CD4-positive, alpha-beta memory T cell (primary cell): ENCODE results near the gene UST. TPM values are rescaled to one million over a fixed set of nuclear protein-coding genes. Genes with fewer than 3 reads are reported as not detected.

ENCODE experiments used
- CTCF ChIA-PET: fragments of 350-600 bp; sonication (Branson Sonifier 250); formaldehyde crosslinking; loops from one replicate; lab custom pipeline; 2021; ENCODE audit warnings: inconsistent platforms; ENCODE audit not compliant: partially characterized antibody; lab: Charles Lee
- POLR2A ChIA-PET: fragments of 350-600 bp; sonication (Branson Sonifier 250); formaldehyde crosslinking; loops from one replicate; lab custom pipeline; 2021; ENCODE audit not compliant: partially characterized antibody; lab: Charles Lee
- DNase-seq, 5 donors: peaks; one replicate each; pipeline versions ENCODE4 v3.0.0 to v3.0.0-alpha.2; 2020 to 2022; ENCODE audit warnings: mixed read lengths in 1 of 5
- H3K27ac ChIP-seq: one replicate; pipeline ENCODE4 v1.7.0; 2013; ENCODE audit warnings: low read depth, low read length
- H3K27me3 ChIP-seq: 2 replicates; pipeline ENCODE4 v1.7.0; 2013; ENCODE audit warnings: mild to moderate bottlenecking, low read length, moderate library complexity; ENCODE audit not compliant: insufficient read depth
- H3K36me3 ChIP-seq: 2 replicates; pipeline ENCODE4 v1.7.0; 2013; ENCODE audit warnings: mild to moderate bottlenecking, low read length, moderate library complexity; ENCODE audit not compliant: insufficient read depth
- H3K4me1 ChIP-seq: 2 replicates; pipeline ENCODE4 v1.7.0; 2013; ENCODE audit warnings: mild to moderate bottlenecking, low read length, moderate library complexity; ENCODE audit not compliant: insufficient read depth
- H3K4me3 ChIP-seq, 2 donors: one replicate each; pipeline ENCODE4 v1.7.0; 2013; ENCODE audit warnings: low read length in 2 of 2, mild to moderate bottlenecking in 1 of 2
- H3K9me3 ChIP-seq, 2 donors: one replicate each; pipeline ENCODE4 v1.7.0; 2013; ENCODE audit warnings: low read length in 2 of 2, control low read depth in 1 of 2; ENCODE audit not compliant: control insufficient read depth in 1 of 2
- H3K27ac Mint-ChIP-seq, 7 donors: one replicate each; pipeline ENCODE4 v1.8.0; 2020 to 2021; ENCODE audit warnings: mixed read lengths in 7 of 7, mild to moderate bottlenecking in 6 of 7, inconsistent platforms in 3 of 7, moderate library complexity in 3 of 7
- H3K27me3 Mint-ChIP-seq, 2 donors: one replicate each; pipeline ENCODE4 v1.8.0; 2020 to 2021; ENCODE audit warnings: mixed read lengths in 2 of 2
- H3K36me3 Mint-ChIP-seq, 2 donors: one replicate each; pipeline ENCODE4 v1.8.0; 2020 to 2021; ENCODE audit warnings: mixed read lengths in 2 of 2, inconsistent platforms in 1 of 2, mild to moderate bottlenecking in 1 of 2
- H3K4me1 Mint-ChIP-seq, 4 donors: one replicate each; pipeline ENCODE4 v1.8.0; 2020 to 2021; ENCODE audit warnings: mixed read lengths in 4 of 4, mild to moderate bottlenecking in 1 of 4
- H3K4me3 Mint-ChIP-seq, 8 donors: one replicate each; pipeline ENCODE4 v1.8.0; 2020 to 2021; ENCODE audit warnings: mixed read lengths in 8 of 8, mild to moderate bottlenecking in 7 of 8, moderate library complexity in 6 of 8, inconsistent platforms in 3 of 8
- H3K9me3 Mint-ChIP-seq, 8 donors: one replicate each; pipeline ENCODE4 v1.8.0; 2020 to 2021; ENCODE audit warnings: mixed read lengths in 8 of 8, mild to moderate bottlenecking in 5 of 8, inconsistent platforms in 3 of 8, moderate library complexity in 1 of 8
- intact Hi-C: fragments of 100-400 bp; cut with micrococcal nuclease; formaldehyde crosslinking; loops from one replicate; pipeline ENCODE4 v1.15.1; 2023
- polyA plus RNA-seq, 2 donors: library from polyadenylated mRNA; unstranded; fragments of 300-500 nt; fragmentation: Illumina TruSeq; gene quantifications; one replicate each; pipeline ENCODE4 v1.2.3, GENCODE V29; 2021
- total RNA-seq, 2 experiments: library from RNA; stranded (reverse); gene quantifications; one replicate each; pipeline ENCODE4 v1.2.3, GENCODE V29; 2021

The UST gene
- total and polyA plus RNA-seq, 4 experiments from 2014 or later, result 2.2 to 7.6 (median 5.1) TPM

DNA sequence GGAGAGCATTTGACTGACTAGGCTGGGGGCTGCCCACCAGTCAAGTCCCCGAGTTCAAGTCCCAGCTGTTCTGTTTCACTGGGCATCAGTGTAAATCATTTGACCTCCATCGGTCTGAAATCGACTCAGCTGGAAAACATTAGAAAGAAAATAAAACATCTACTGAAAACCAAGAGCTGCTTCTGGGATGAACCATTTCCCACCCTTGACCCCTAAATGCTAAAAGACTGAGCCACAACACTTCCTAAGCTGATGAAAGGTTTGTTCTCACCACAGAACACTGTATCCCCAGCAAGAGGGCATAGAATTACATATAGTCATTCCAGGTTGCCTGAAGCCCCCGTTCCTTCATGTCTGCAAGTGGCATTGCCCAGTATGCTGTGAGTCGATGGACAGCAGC, 333.7 kb downstream of the UST start:
- peaks cover 47% of the 10 kb centered on the region for H3K4me1 ChIP-seq
- no peak overlapping the region for H3K4me3 Mint-ChIP-seq
- POLR2A ChIA-PET, result interaction anchor here (0.9 to 1.1 kb wide), 2 partner anchors 16 to 53 kb away, joined by 3 read pairs; no protein-coding TSS in a partner anchor
- peaks cover 6 to 11% of the 10 kb centered on the region in 2 donors for H3K36me3 Mint-ChIP-seq
- H3K27ac ChIP-seq, result no peak overlapping the region
- no peaks in the 10 kb centered on the region for H3K9me3 ChIP-seq
- peaks cover 43 to 64% (median 49%) of the 10 kb centered on the region in 4 donors for H3K4me1 Mint-ChIP-seq
- intact Hi-C loops, result loop anchor here (5.0 kb wide), 1 partner anchor 333 kb away; the partner anchor contains the start of gene UST
- peak overlapping the region in 3 of 7 donors; percentile 47 to 57 (median 56) for H3K27ac Mint-ChIP-seq
- no peaks in the 10 kb centered on the region for H3K27me3 Mint-ChIP-seq
- CTCF ChIA-PET, result interaction anchor here (0.6 to 2.6 kb wide), 11 partner anchors 15 to 437 kb away, joined by 3 to 20 read pairs (median 3); no protein-coding TSS in a partner anchor
- no peak for DNase-seq
- H3K9me3 Mint-ChIP-seq, result no peaks in the 10 kb centered on the region
- H3K4me3 ChIP-seq, result no peak overlapping the region
- H3K27me3 ChIP-seq, result no peaks in the 10 kb centered on the region
- H3K36me3 ChIP-seq, result no peaks in the 10 kb centered on the region

DNA sequence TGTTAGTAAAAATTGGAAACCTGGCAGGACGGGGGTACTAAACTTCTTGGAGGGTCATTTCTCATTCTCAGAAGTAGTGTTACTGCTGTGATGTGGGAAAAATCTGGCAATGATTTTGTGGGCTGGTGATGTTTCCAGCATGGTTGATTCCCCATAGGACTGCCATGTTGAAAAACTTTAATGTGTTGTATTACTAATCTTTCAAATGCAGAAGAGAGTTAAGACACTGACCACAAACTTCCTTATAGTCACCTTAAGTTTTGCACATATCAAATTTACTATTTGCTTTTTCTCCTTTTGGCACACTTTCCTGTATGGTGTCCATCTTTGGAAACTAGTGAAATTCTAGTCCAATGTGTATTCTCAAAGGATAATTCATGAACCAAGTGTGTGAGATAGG, 334.5 kb downstream of the UST start:
- no peaks in the 10 kb centered on the region for H3K27me3 Mint-ChIP-seq
- H3K9me3 Mint-ChIP-seq, result no peaks in the 10 kb centered on the region
- H3K36me3 Mint-ChIP-seq, result peaks cover 5 to 6% of the 10 kb centered on the region in 2 donors
- H3K4me3 Mint-ChIP-seq, result no peak overlapping the region
- H3K27me3 ChIP-seq, result no peaks in the 10 kb centered on the region
- H3K27ac Mint-ChIP-seq, result peak overlapping the region in 2 of 7 donors; percentile 8 to 47
- peaks cover 41% of the 10 kb centered on the region for H3K4me1 ChIP-seq
- no peak overlapping the region for H3K27ac ChIP-seq
- intact Hi-C loops, result loop anchor here (5.0 kb wide), 1 partner anchor 334 kb away; the partner anchor contains the start of gene UST
- peaks cover 35 to 56% (median 42%) of the 10 kb centered on the region in 4 donors for H3K4me1 Mint-ChIP-seq
- ChIA-PET POLR2A (interaction anchor here (0.9 kb wide), 1 partner anchor 54 kb away, joined by 3 read pairs; no protein-coding TSS in a partner anchor), CTCF (interaction anchor here (0.7 to 2.6 kb wide), 7 partner anchors 16 to 351 kb away, joined by 3 to 20 read pairs (median 3); no protein-coding TSS in a partner anchor)
- no peaks in the 10 kb centered on the region for H3K36me3 ChIP-seq
- H3K9me3 ChIP-seq, result no peaks in the 10 kb centered on the region
- H3K4me3 ChIP-seq, result no peak overlapping the region
- no peak for DNase-seq

DNA sequence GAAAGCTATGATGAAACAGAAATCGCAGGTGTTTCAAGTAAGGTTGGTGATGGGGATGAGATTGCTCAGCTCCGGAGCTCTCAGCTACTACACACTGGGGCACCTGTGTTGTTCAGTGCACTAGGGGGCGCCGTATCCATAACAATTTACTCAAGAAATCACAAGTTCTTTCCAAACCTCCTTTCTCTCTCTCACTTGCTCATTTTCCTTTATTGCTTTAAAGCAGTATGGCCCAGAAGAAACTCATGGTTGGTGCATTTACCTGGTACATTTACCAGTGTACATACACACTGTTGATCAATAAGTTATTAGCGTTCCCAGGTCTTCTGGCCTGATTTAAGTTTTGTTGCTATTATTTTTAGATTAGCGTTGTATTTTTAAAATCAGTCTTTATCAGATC, 335.5 kb downstream of the UST start:
- Mint-ChIP-seq H3K36me3 (peaks cover 5 to 6% of the 10 kb centered on the region in 2 donors), H3K9me3 (no peaks in the 10 kb centered on the region), H3K4me1 (peaks cover 31 to 50% (median 37%) of the 10 kb centered on the region in 4 donors), H3K27me3 (no peaks in the 10 kb centered on the region), H3K4me3 (peak overlapping the region in 4 of 8 donors; percentile 0 to 46 (median 25)), H3K27ac (peak overlapping the region in 5 of 7 donors; percentile 12 to 85 (median 65))
- peaks cover 40% of the 10 kb centered on the region for H3K4me1 ChIP-seq
- no peaks in the 10 kb centered on the region for H3K27me3 ChIP-seq
- no peak overlapping the region for H3K4me3 ChIP-seq
- no peaks in the 10 kb centered on the region for H3K36me3 ChIP-seq
- CTCF ChIA-PET, result interaction anchor here (0.5 to 2.0 kb wide), 35 partner anchors 9 to 434 kb away, joined by 3 to 74 read pairs (median 3); no protein-coding TSS in a partner anchor
- peak; percentile 76 to 86 (median 77) for DNase-seq
- no peaks in the 10 kb centered on the region for H3K9me3 ChIP-seq
- intact Hi-C loops, result loop anchor here (1.0 to 5.0 kb wide), 8 partner anchors 53 to 435 kb away; partner anchors contain the start of gene UST
- no peak overlapping the region for H3K27ac ChIP-seq
- POLR2A ChIA-PET, result interaction anchor here (0.6 to 1.2 kb wide), 10 partner anchors 26 to 669 kb away, joined by 3 to 13 read pairs (median 3); no protein-coding TSS in a partner anchor

DNA sequence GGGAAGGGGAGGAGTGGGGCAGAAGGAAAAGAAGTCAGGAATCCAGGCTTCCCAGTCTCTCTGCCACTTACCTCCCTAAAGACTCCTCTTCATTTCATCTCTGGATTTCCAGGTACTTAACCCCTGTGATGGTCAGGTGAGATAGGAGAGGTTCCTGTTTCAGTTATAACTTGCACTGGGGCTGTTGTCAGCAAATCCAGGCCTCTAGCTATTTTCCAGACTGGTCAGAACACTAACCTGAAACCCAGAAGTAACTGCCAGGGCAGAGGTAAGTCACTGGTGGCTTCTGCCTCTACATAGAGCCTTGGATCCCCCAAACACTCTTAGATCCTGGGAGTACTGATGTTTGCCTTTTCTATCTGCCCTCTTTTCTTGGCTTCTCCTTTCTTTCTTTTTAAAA, 337.2 kb downstream of the UST start:
- Mint-ChIP-seq H3K9me3 (no peaks in the 10 kb centered on the region), H3K36me3 (peaks cover 0 to under 1% of the 10 kb centered on the region in 2 donors), H3K4me1 (peaks cover 30 to 41% (median 34%) of the 10 kb centered on the region in 4 donors), H3K27ac (peak overlapping the region in 6 of 7 donors; percentile 15 to 86 (median 66)), H3K4me3 (peak overlapping the region in 5 of 8 donors; percentile 13 to 65 (median 29)), H3K27me3 (no peaks in the 10 kb centered on the region)
- ChIA-PET POLR2A (interaction anchor here (0.7 to 2.7 kb wide), 6 partner anchors 11 to 348 kb away, joined by 3 to 27 read pairs (median 4); partner anchors contain the start of gene TAB2), CTCF (interaction anchor here (1.3 to 6.6 kb wide), 10 partner anchors 8 to 349 kb away, joined by 3 to 83 read pairs (median 5); partner anchors contain the start of gene TAB2)
- Histone ChIP-seq H3K4me1 (peaks cover 40% of the 10 kb centered on the region), H3K36me3 (no peaks in the 10 kb centered on the region), H3K4me3 (no peak overlapping the region), H3K9me3 (no peaks in the 10 kb centered on the region), H3K27ac (no peak overlapping the region), H3K27me3 (no peaks in the 10 kb centered on the region)
- DNase-seq, result no peak
- intact Hi-C loops, result loop anchor here (5.0 kb wide), 1 partner anchor 337 kb away; the partner anchor contains the start of gene UST

DNA sequence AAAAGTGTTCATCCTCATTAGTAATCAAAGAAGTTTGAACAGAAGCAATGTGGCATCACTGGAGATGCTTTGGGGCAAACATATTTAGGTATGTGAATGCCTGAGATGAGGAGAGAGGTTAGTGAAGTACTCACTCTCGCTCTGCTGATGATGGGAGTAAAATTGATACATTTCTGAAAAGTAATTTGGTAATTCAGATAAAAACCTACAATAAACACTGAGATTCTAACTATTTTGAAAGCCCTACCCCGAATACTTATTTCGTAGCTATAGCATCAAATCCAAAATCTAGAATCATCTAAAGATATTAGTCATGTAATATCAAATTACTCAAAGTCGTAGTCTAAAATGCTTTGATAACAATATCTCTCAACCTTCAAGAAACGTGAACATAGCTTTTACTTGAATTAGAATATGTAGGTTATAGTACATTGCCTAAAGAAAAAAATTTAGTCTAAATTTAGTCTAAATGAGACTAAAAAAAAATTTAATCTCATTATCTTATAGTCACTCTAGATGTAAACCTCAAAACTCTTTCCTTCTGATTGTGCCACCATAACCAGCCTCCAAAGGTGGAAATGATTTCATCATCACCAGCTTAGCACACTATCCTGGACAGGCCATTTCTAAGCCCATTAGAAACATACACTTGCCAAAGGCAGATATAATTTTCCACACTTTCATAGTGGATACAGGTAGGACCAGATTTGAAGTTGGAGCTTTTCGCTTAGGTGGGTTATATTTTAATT, 338.2 kb downstream of the UST start:
- Mint-ChIP-seq H3K27ac (peak overlapping the region in 6 of 7 donors; percentile 20 to 77 (median 70)), H3K9me3 (no peaks in the 10 kb centered on the region), H3K27me3 (no peaks in the 10 kb centered on the region), H3K36me3 (no peaks in the 10 kb centered on the region), H3K4me1 (peaks cover 28 to 43% (median 35%) of the 10 kb centered on the region in 4 donors), H3K4me3 (peak overlapping the region in 7 of 8 donors; percentile 11 to 70 (median 53))
- Histone ChIP-seq H3K9me3 (no peaks in the 10 kb centered on the region), H3K36me3 (no peaks in the 10 kb centered on the region), H3K4me3 (no peak overlapping the region), H3K27ac (no peak overlapping the region), H3K27me3 (no peaks in the 10 kb centered on the region), H3K4me1 (peaks cover 40% of the 10 kb centered on the region)
- intact Hi-C loops, result loop anchor here (5.0 kb wide), 1 partner anchor 338 kb away; the partner anchor contains the start of gene UST
- DNase-seq, result no peak
- POLR2A ChIA-PET, result interaction anchor here (0.6 to 2.7 kb wide), 8 partner anchors 10 to 347 kb away, joined by 3 to 27 read pairs (median 4); partner anchors contain the start of gene TAB2
- CTCF ChIA-PET, result interaction anchor here (0.5 to 6.6 kb wide), 16 partner anchors 9 to 348 kb away, joined by 3 to 83 read pairs (median 5); partner anchors contain the start of gene TAB2

DNA sequence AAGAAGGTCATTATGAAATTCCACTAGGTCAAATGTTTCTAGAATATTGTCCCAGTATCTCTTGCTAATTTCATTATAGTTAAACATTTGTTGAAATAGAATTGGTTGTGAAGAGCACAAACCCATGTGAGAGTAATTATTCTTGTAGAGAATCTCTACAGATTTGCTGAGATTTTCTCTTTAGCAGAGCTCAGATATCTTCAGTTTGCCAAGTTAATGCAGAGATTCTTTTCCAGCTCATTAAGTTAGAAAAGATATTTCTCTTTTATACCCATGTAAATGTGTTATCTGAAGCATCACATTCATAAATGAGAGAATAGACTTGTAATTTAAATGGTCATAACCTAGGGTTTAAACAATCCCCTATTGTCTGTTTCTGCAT, 338.7 kb downstream of the UST start:
- Histone ChIP-seq H3K9me3 (no peaks in the 10 kb centered on the region), H3K36me3 (no peaks in the 10 kb centered on the region), H3K4me3 (no peak overlapping the region), H3K27ac (no peak overlapping the region), H3K4me1 (peaks cover 42% of the 10 kb centered on the region), H3K27me3 (no peaks in the 10 kb centered on the region)
- H3K4me3 Mint-ChIP-seq, result peak overlapping the region in 1 of 8 donors; percentile 10
- H3K4me1 Mint-ChIP-seq, result peaks cover 31 to 49% (median 38%) of the 10 kb centered on the region in 4 donors
- no peaks in the 10 kb centered on the region for H3K36me3 Mint-ChIP-seq
- ChIA-PET POLR2A (interaction anchor here (0.6 to 2.7 kb wide), 7 partner anchors 10 to 346 kb away, joined by 3 to 27 read pairs (median 4); partner anchors contain the start of gene TAB2), CTCF (interaction anchor here (0.9 to 6.6 kb wide), 15 partner anchors 8 to 347 kb away, joined by 3 to 83 read pairs (median 5); partner anchors contain the start of gene TAB2)
- H3K27ac Mint-ChIP-seq, result peak overlapping the region in 2 of 7 donors; percentile 17 to 36
- DNase-seq, result no peak
- intact Hi-C loops, result no loop called here
- no peaks in the 10 kb centered on the region for H3K9me3 Mint-ChIP-seq
- H3K27me3 Mint-ChIP-seq, result no peaks in the 10 kb centered on the region
